Spleen (tissue), 7 donors: ENCODE measurements around the gene OTOG.

Experiments used
- POLR2A ChIP-seq, 3 donors: fragments of 450-650 bp; IDR thresholded peaks; one replicate each; pipeline ENCODE4 v1.5.1; 2017; ENCODE audit warnings: antibody characterized with exemption in 3 of 3, mild to moderate bottlenecking in 1 of 3
- TF ChIP-seq, protein P1 (sequence below), 11 experiments: fragments of 200-600 bp in 7 of 11; fragments of 450-650 bp in 4 of 11; sonication (generic) in 4 of 11; IDR thresholded peaks in 8 of 11; conservative IDR thresholded peaks in 3 of 11; 1 replicate in 7 of 11; 2 replicates in 4 of 11; pipeline versions ENCODE4 v1.4.0 to v1.8.0; 2016 to 2021; ENCODE audit warnings: antibody characterized with exemption in 11 of 11, inconsistent platforms in 4 of 11, mild to moderate bottlenecking in 1 of 11
- donor health status: DM: no; HTN: no; CAD: no; lungs with moderate emphysema.
- donor health status: DM: no; HTN: no; CAD: no.
- donor health status: DM: no; HTN: no; CAD: no.

DNA sequence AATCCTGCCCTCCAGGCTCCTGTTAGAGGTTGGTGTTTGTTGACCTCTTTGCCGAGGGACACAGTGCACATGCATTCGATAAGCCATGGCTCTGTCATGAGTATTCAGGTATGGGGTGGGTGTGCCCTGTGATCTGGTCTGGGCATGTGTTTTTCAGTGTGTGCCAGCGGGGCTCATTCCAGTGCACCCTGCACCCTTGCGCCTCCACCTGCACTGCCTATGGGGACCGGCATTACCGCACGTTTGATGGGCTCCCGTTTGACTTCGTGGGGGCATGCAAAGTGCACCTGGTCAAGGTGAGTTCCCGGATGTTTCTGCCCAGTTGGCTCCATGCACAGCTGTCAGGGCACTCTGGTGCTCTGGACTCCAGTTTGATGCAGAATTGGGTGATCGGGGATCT, 44.2 kb downstream of the OTOG start:
- TF ChIP-seq, protein P1, sequence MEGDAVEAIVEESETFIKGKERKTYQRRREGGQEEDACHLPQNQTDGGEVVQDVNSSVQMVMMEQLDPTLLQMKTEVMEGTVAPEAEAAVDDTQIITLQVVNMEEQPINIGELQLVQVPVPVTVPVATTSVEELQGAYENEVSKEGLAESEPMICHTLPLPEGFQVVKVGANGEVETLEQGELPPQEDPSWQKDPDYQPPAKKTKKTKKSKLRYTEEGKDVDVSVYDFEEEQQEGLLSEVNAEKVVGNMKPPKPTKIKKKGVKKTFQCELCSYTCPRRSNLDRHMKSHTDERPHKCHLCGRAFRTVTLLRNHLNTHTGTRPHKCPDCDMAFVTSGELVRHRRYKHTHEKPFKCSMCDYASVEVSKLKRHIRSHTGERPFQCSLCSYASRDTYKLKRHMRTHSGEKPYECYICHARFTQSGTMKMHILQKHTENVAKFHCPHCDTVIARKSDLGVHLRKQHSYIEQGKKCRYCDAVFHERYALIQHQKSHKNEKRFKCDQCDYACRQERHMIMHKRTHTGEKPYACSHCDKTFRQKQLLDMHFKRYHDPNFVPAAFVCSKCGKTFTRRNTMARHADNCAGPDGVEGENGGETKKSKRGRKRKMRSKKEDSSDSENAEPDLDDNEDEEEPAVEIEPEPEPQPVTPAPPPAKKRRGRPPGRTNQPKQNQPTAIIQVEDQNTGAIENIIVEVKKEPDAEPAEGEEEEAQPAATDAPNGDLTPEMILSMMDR (IDR thresholded peaks at IDR 0.05 in 8 of 11, conservative IDR thresholded peaks at IDR 0.05 in 3 of 11): no peak
- no peak for TF ChIP-seq POLR2A (IDR thresholded peaks at IDR 0.05)
